Measurements from ENCODE around the gene SLC6A11. TPM values are rescaled to one million over a fixed set of nuclear protein-coding genes. Genes with fewer than 3 reads are reported as not detected.

SLC6A11 gene
- not detected for total RNA-seq

- no peaks in the 10 kb centered on the region for H3K4me1 Mint-ChIP-seq
- no peaks in the 10 kb centered on the region for H3K36me3 Mint-ChIP-seq (ENCODE audit: low read depth)
- CTCF ChIA-PET, result no interaction called here
- H3K9me3 Mint-ChIP-seq, result no peaks in the 10 kb centered on the region
- no peak for DNase-seq
- H3K4me3 Mint-ChIP-seq, result no peak within 1 kb of the TSS
- H3K27ac Mint-ChIP-seq, result no peak within 1 kb of the TSS
- POLR2A ChIA-PET, result no interaction called here
- H3K27me3 Mint-ChIP-seq, result peaks cover 44% of the 10 kb centered on the region
Observed at GRCh38 chr3:10816019-10816862, at the start of gene SLC6A11. TSS of gene SLC6A11 (plus strand) at chr3:10816228. CDS start at chr3:10816266, 38 bp downstream.

GRCh38 chr3:10768708-10769394 is 47.2 kb upstream of the SLC6A11 start:
- Mint-ChIP-seq H3K4me3 (no peak overlapping the region), H3K36me3 (ENCODE audit: low read depth) (no peaks in the 10 kb centered on the region), H3K27me3 (peaks cover 4% of the 10 kb centered on the region), H3K9me3 (no peaks in the 10 kb centered on the region), H3K4me1 (no peaks in the 10 kb centered on the region), H3K27ac (no peak overlapping the region)
- no peak for DNase-seq
- POLR2A ChIA-PET, result no interaction called here
- CTCF ChIA-PET, result interaction anchor here (0.6 to 1.3 kb wide), 3 partner anchors 10 to 1618 kb away, joined by 3 to 4 read pairs (median 4); no protein-coding TSS in a partner anchor

GRCh38 chr3:10770547-10770946 is 45.5 kb upstream of the SLC6A11 start:
- Mint-ChIP-seq H3K36me3 (ENCODE audit: low read depth) (no peaks in the 10 kb centered on the region), H3K4me3 (no peak overlapping the region), H3K27me3 (peaks cover 4% of the 10 kb centered on the region), H3K27ac (no peak overlapping the region), H3K9me3 (no peaks in the 10 kb centered on the region), H3K4me1 (no peaks in the 10 kb centered on the region)
- ChIA-PET POLR2A (no interaction called here), CTCF (no interaction called here)
- no peak for DNase-seq

- H3K4me1 Mint-ChIP-seq, result no peaks in the 10 kb centered on the region
- H3K27ac Mint-ChIP-seq, result no peak overlapping the region
- peaks cover 4% of the 10 kb centered on the region for H3K27me3 Mint-ChIP-seq
- no peaks in the 10 kb centered on the region for H3K9me3 Mint-ChIP-seq
- no peaks in the 10 kb centered on the region for H3K36me3 Mint-ChIP-seq (ENCODE audit: low read depth)
- ChIA-PET POLR2A (no interaction called here), CTCF (no interaction called here)
- no peak for DNase-seq
- no peak overlapping the region for H3K4me3 Mint-ChIP-seq
Observed at GRCh38 chr3:10770981-10771380, 45.0 kb upstream of the SLC6A11 start.

GRCh38 chr3:10771486-10772270 is 44.4 kb upstream of the SLC6A11 start:
- Mint-ChIP-seq H3K9me3 (no peaks in the 10 kb centered on the region), H3K27me3 (peaks cover 4% of the 10 kb centered on the region), H3K4me3 (no peak overlapping the region), H3K4me1 (no peaks in the 10 kb centered on the region), H3K36me3 (ENCODE audit: low read depth) (no peaks in the 10 kb centered on the region), H3K27ac (no peak overlapping the region)
- DNase-seq, result no peak
- ChIA-PET CTCF (no interaction called here), POLR2A (no interaction called here)

GRCh38 chr3:10772271-10773161 is 43.5 kb upstream of the SLC6A11 start:
- Mint-ChIP-seq H3K27ac (no peak overlapping the region), H3K4me1 (no peaks in the 10 kb centered on the region), H3K27me3 (peaks cover 4% of the 10 kb centered on the region), H3K9me3 (no peaks in the 10 kb centered on the region), H3K4me3 (no peak overlapping the region), H3K36me3 (ENCODE audit: low read depth) (no peaks in the 10 kb centered on the region)
- no peak for DNase-seq
- POLR2A ChIA-PET, result no interaction called here
- CTCF ChIA-PET, result interaction anchor here (0.8 to 1.2 kb wide), 4 partner anchors 10 to 116 kb away, joined by 3 read pairs; no protein-coding TSS in a partner anchor

- peaks cover 4% of the 10 kb centered on the region for H3K27me3 Mint-ChIP-seq
- no peak overlapping the region for H3K27ac Mint-ChIP-seq
- no peak overlapping the region for H3K4me3 Mint-ChIP-seq
- POLR2A ChIA-PET, result no interaction called here
- CTCF ChIA-PET, result no interaction called here
- DNase-seq, result no peak
- no peaks in the 10 kb centered on the region for H3K4me1 Mint-ChIP-seq
- H3K36me3 Mint-ChIP-seq (ENCODE audit: low read depth), result no peaks in the 10 kb centered on the region
- H3K9me3 Mint-ChIP-seq, result no peaks in the 10 kb centered on the region
Observed at GRCh38 chr3:10774129-10774670, 41.8 kb upstream of the SLC6A11 start.

GRCh38 chr3:10774825-10775224 is 41.2 kb upstream of the SLC6A11 start:
- Mint-ChIP-seq H3K9me3 (no peaks in the 10 kb centered on the region), H3K27me3 (peaks cover 2% of the 10 kb centered on the region), H3K36me3 (ENCODE audit: low read depth) (no peaks in the 10 kb centered on the region), H3K4me3 (no peak overlapping the region), H3K27ac (no peak overlapping the region), H3K4me1 (no peaks in the 10 kb centered on the region)
- POLR2A ChIA-PET, result no interaction called here
- no peak for DNase-seq
- CTCF ChIA-PET, result no interaction called here

GRCh38 chr3:10775259-10775658 is 40.8 kb upstream of the SLC6A11 start:
- CTCF ChIA-PET, result no interaction called here

GRCh38 chr3:10775828-10776227 is 40.2 kb upstream of the SLC6A11 start:
- Mint-ChIP-seq H3K27me3 (no peaks in the 10 kb centered on the region), H3K4me1 (no peaks in the 10 kb centered on the region), H3K36me3 (ENCODE audit: low read depth) (no peaks in the 10 kb centered on the region), H3K4me3 (no peak overlapping the region), H3K9me3 (no peaks in the 10 kb centered on the region), H3K27ac (no peak overlapping the region)
- ChIA-PET POLR2A (no interaction called here), CTCF (no interaction called here)
- DNase-seq, result no peak

More at GRCh38 chr3:10775259-10775658, 40.8 kb upstream of the SLC6A11 start:
- no peak overlapping the region for H3K4me3 Mint-ChIP-seq
- no peaks in the 10 kb centered on the region for H3K4me1 Mint-ChIP-seq
- H3K36me3 Mint-ChIP-seq (ENCODE audit: low read depth), result no peaks in the 10 kb centered on the region
- POLR2A ChIA-PET, result no interaction called here
- no peak overlapping the region for H3K27ac Mint-ChIP-seq
- H3K27me3 Mint-ChIP-seq, result no peaks in the 10 kb centered on the region
- no peak for DNase-seq
- H3K9me3 Mint-ChIP-seq, result no peaks in the 10 kb centered on the region

GRCh38 chr3:10777627-10778026 is 38.4 kb upstream of the SLC6A11 start:
- Mint-ChIP-seq H3K36me3 (ENCODE audit: low read depth) (no peaks in the 10 kb centered on the region), H3K9me3 (no peaks in the 10 kb centered on the region), H3K27ac (no peak overlapping the region), H3K27me3 (peaks cover 3% of the 10 kb centered on the region), H3K4me1 (no peaks in the 10 kb centered on the region), H3K4me3 (no peak overlapping the region)
- ChIA-PET POLR2A (no interaction called here), CTCF (no interaction called here)
- no peak for DNase-seq

- Mint-ChIP-seq H3K27ac (no peak overlapping the region), H3K36me3 (ENCODE audit: low read depth) (no peaks in the 10 kb centered on the region), H3K4me1 (peaks cover under 1% of the 10 kb centered on the region), H3K9me3 (no peaks in the 10 kb centered on the region), H3K27me3 (peaks cover 3% of the 10 kb centered on the region), H3K4me3 (no peak overlapping the region)
- POLR2A ChIA-PET, result no interaction called here
- DNase-seq, result no peak
- CTCF ChIA-PET, result no interaction called here
Observed at GRCh38 chr3:10778492-10779292, 37.3 kb upstream of the SLC6A11 start.

All from activated CD4-positive, alpha-beta T cell treated with anti-CD3 and anti-CD28 coated beads, Interleukin-2, amount 10 ng/mL, durations not matched to agents 7 days and 5 days (primary cell).